Measurements from ENCODE around the gene VSIR. TPM values are rescaled to one million over a fixed set of nuclear protein-coding genes. Genes with fewer than 3 reads are reported as not detected.

Gene VSIR
- total RNA-seq, 1 donor from 2014 or later, result 117 TPM

GRCh38 chr10:71734797-71735196, 38.5 kb downstream of the VSIR start:
- TF ChIP-seq CTCF (IDR thresholded peaks at IDR 0.05), result no peak
- peak overlapping the region; percentile 77 for H3K27ac ChIP-seq
- no peak for ATAC-seq
- H3K9me3 ChIP-seq, result no peaks in the 10 kb centered on the region
- intact Hi-C loops (cut with DNase I), result no loop called here
- peaks cover 43% of the 10 kb centered on the region for H3K4me1 ChIP-seq
- H3K4me3 ChIP-seq, result no peak overlapping the region
- H3K36me3 ChIP-seq, result no peaks in the 10 kb centered on the region
- no peaks in the 10 kb centered on the region for H3K27me3 ChIP-seq (ENCODE audit: low read depth)
- DNase-seq, result no peak

- H3K4me1 ChIP-seq, result peaks cover 54% of the 10 kb centered on the region
- ATAC-seq, result no peak
Measured at GRCh38 chr10:71731791-71732190, 41.5 kb downstream of the VSIR start.

GRCh38 chr10:71729161-71729636, 44.1 kb downstream of the VSIR start:
- peak; percentile 73 for DNase-seq

More at GRCh38 chr10:71731791-71732190, 41.5 kb downstream of the VSIR start:
- Histone ChIP-seq H3K27me3 (ENCODE audit: low read depth) (no peaks in the 10 kb centered on the region), H3K27ac (no peak overlapping the region), H3K4me3 (no peak overlapping the region), H3K36me3 (no peaks in the 10 kb centered on the region), H3K9me3 (no peaks in the 10 kb centered on the region)
- no peak for DNase-seq
- intact Hi-C loops (cut with DNase I), result no loop called here
- no peak for TF ChIP-seq CTCF (IDR thresholded peaks at IDR 0.05)

GRCh38 chr10:71727738-71728737, 45.3 kb downstream of the VSIR start:
- Histone ChIP-seq H3K36me3 (no peaks in the 10 kb centered on the region), H3K9me3 (no peaks in the 10 kb centered on the region), H3K27ac (peak overlapping the region; percentile 87), H3K27me3 (ENCODE audit: low read depth) (no peaks in the 10 kb centered on the region), H3K4me3 (peak overlapping the region; percentile 3), H3K4me1 (peaks cover 52% of the 10 kb centered on the region)
- no peak for TF ChIP-seq CTCF (IDR thresholded peaks at IDR 0.05)
- peak; percentile 59 to 64 for ATAC-seq
- DNase-seq, result peak; percentile 74
- intact Hi-C loops (cut with DNase I), result no loop called here

More at GRCh38 chr10:71729161-71729636, 44.1 kb downstream of the VSIR start:
- Histone ChIP-seq H3K4me3 (no peak overlapping the region), H3K27ac (peak overlapping the region; percentile 87), H3K9me3 (no peaks in the 10 kb centered on the region), H3K4me1 (peaks cover 52% of the 10 kb centered on the region), H3K36me3 (no peaks in the 10 kb centered on the region), H3K27me3 (ENCODE audit: low read depth) (no peaks in the 10 kb centered on the region)
- intact Hi-C loops (cut with DNase I), result no loop called here
- TF ChIP-seq CTCF (IDR thresholded peaks at IDR 0.05), result no peak
- peak; percentile 43 to 55 for ATAC-seq

- H3K4me3 ChIP-seq, result no peak overlapping the region
- peaks cover 52% of the 10 kb centered on the region for H3K4me1 ChIP-seq
- ATAC-seq, result peak; percentile 25
Measured at GRCh38 chr10:71727105-71727737, 46.1 kb downstream of the VSIR start.

More at GRCh38 chr10:71727105-71727737, 46.1 kb downstream of the VSIR start:
- intact Hi-C loops (cut with DNase I), result no loop called here
- Histone ChIP-seq H3K27me3 (ENCODE audit: low read depth) (no peaks in the 10 kb centered on the region), H3K27ac (peak overlapping the region; percentile 87), H3K9me3 (no peaks in the 10 kb centered on the region), H3K36me3 (no peaks in the 10 kb centered on the region)
- no peak for DNase-seq
- TF ChIP-seq CTCF (IDR thresholded peaks at IDR 0.05), result no peak
